Small intestine (tissue), 7 donors: ENCODE results near the gene CENPE. TPM values are rescaled to one million over a fixed set of nuclear protein-coding genes. Genes with fewer than 3 reads are reported as not detected.
A peak's percentile ranks its signal among the peaks of the same experiment; 100 is the strongest.

Experiments
- DNase-seq, 2 donors: peaks; one replicate each; pipeline versions ENCODE4 v3.0.0 to v3.0.0-alpha.2; 2013
- FAIRE-seq: peaks from 2 replicates; lab custom pipeline; 2012; peaks lifted over from hg19 to GRCh38; lab: Jason Lieb, UNC
- H3K27ac ChIP-seq, 3 donors: one replicate each; pipeline ENCODE4 v1.5.1; 2013; ENCODE audit warnings: low read length in 2 of 3, mild to moderate bottlenecking in 2 of 3, control low read depth in 1 of 3, inconsistent platforms in 1 of 3, low read depth in 1 of 3, moderate library complexity in 1 of 3
- H3K27me3 ChIP-seq, 3 donors: one replicate each; pipeline ENCODE4 v1.6.1; 2013; ENCODE audit warnings: low read length in 3 of 3, inconsistent platforms in 1 of 3; ENCODE audit not compliant: control insufficient read depth in 3 of 3, insufficient read depth in 3 of 3
- H3K36me3 ChIP-seq, 3 donors: one replicate each; pipeline ENCODE4 v1.6.1; 2013; ENCODE audit warnings: low read length in 3 of 3, inconsistent platforms in 1 of 3, low read depth in 1 of 3, mild to moderate bottlenecking in 1 of 3, moderate library complexity in 1 of 3; ENCODE audit not compliant: control insufficient read depth in 3 of 3, insufficient read depth in 2 of 3
- H3K4me1 ChIP-seq, 3 donors: one replicate each; pipeline ENCODE4 v1.6.1; 2013; ENCODE audit warnings: low read length in 2 of 3, inconsistent platforms in 1 of 3, low read depth in 1 of 3, mild to moderate bottlenecking in 1 of 3, moderate library complexity in 1 of 3; ENCODE audit not compliant: control insufficient read depth in 3 of 3, insufficient read depth in 2 of 3
- H3K4me3 ChIP-seq, 3 donors: one replicate each; pipeline ENCODE4 v1.5.1; 2013; ENCODE audit warnings: low read length in 3 of 3, control low read depth in 1 of 3, inconsistent platforms in 1 of 3, low read depth in 1 of 3, mild to moderate bottlenecking in 1 of 3, moderate library complexity in 1 of 3
- H3K9me3 ChIP-seq, 2 donors: one replicate each; pipeline ENCODE4 v1.6.1; 2013; ENCODE audit warnings: low read depth in 1 of 2, low read length in 1 of 2; ENCODE audit not compliant: control insufficient read depth in 2 of 2, insufficient read depth in 1 of 2
- WGBS, 3 donors: extraction: QIAGEN DNeasy Blood & Tissue Kit; methylation state at CpG; one replicate each; pipeline ENCODE4 v1.1.7; 2013; 5-methylcytosine and 5-hydroxymethylcytosine counted together
- polyA plus RNA-seq, 4 donors: library from polyadenylated mRNA; stranded (reverse) in 3 of 4; unstranded in 1 of 4; fragments of 200-250 nt in 3 of 4; fragments of 120-200 nt in 1 of 4; gene quantifications; one replicate each; pipeline versions ENCODE4 v1.2.1 to v1.2.3, GENCODE V29; 2013
- donor health status: healthy with polysubstance abuse.
- donor health status: control.
- donor health status: control.
- donor health status: Bipolar disorder and iron deficiency.
- donor health status: healthy.

CENPE gene
- polyA plus RNA-seq, 4 donors = under 0.01 to 5.9 (median 3.2) TPM

DNA sequence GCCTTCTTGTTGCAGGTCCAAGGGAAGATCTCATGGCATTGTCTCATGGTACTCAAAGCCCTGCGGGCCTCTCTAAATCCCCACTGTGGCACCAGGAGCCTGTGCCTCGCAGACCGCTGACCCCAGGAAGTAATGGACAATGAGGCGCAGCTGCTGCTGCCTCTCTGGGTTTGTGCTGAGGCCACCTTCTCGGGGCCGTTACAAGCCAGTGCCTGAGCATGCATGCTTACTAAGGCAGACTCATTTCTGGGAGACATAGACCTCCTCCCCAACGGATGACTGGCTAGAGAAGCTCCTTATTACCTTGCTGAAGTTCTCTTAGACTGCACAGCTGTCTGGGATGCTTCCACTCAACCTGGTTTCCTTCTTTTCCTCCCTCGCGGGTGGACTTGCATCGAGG, 99.8 kb downstream of the CENPE start:
- H3K4me3 ChIP-seq = peak overlapping the region in 2 of 3 donors; percentile 37 to 48
- no peak for FAIRE-seq
- H3K9me3 ChIP-seq = no peaks in the 10 kb centered on the region
- peak in 1 of 2 donors; percentile 7 for DNase-seq
- H3K4me1 ChIP-seq = peaks cover 6 to 26% (median 8%) of the 10 kb centered on the region in 3 donors
- H3K36me3 ChIP-seq = no peaks in the 10 kb centered on the region
- peak overlapping the region; percentile 0 to 51 (median 14) for H3K27ac ChIP-seq
- 62 to 65% (median 64%) methylated on average over 10 of the region's 10 CpGs for WGBS, 3 donors
- H3K27me3 ChIP-seq = no peaks in the 10 kb centered on the region

DNA sequence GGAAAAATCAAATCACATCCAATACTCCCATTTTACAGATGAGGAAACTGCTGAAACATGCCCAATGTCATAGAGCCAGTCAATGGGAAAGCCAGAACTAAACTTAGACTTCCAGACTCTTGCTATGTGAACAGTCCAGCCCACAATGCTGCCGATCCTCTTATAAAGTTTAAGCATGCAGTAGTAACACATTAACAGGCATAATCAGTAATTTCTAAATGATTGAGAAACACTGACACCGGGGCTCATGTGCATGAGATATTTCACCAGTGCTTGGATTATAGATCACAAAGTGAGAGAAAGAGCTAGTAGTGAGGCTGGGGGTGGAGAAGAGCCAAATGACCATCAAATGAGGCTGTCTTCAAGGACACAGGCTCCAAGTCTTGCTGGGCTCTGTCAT, 101.0 kb downstream of the CENPE start:
- no peak overlapping the region for H3K4me3 ChIP-seq
- H3K27me3 ChIP-seq = no peaks in the 10 kb centered on the region
- H3K27ac ChIP-seq = peak overlapping the region in 1 of 3 donors; percentile 68
- no peaks in the 10 kb centered on the region for H3K9me3 ChIP-seq
- FAIRE-seq (no peak), DNase-seq (peak; percentile 74 to 75)
- peaks cover 6 to 28% (median 8%) of the 10 kb centered on the region in 3 donors for H3K4me1 ChIP-seq
- no peaks in the 10 kb centered on the region for H3K36me3 ChIP-seq
- WGBS, 3 donors = 20 to 62% (median 38%) methylated on average over 2 of the region's 2 CpGs

DNA sequence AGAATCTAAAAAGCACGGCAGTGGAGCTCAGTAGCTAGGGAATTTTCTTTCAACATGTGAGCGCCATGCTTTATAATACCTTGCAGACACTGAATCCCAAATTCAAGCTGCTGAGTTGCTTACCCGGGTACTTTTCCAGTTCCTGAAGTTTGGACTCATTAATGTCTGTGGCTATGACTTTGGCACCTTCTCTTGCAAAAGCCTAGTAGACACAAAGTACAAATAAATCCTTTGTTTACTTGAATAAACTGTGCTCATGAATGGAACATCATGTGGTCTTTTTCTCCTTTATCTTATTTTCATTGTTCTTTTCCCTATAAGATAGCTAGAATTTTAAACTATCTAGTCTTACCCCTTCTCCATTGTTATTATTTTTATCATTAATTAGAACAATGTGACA, 103.1 kb downstream of the CENPE start:
- no peaks in the 10 kb centered on the region for H3K27me3 ChIP-seq
- H3K4me3 ChIP-seq = no peak overlapping the region
- no peak for FAIRE-seq
- H3K27ac ChIP-seq = peak overlapping the region in 1 of 3 donors; percentile 4
- peak; percentile 51 to 72 for DNase-seq
- peaks cover 6 to 30% (median 8%) of the 10 kb centered on the region in 3 donors for H3K4me1 ChIP-seq
- peaks cover 0 to 9% (median 5%) of the 10 kb centered on the region in 3 donors for H3K36me3 ChIP-seq
- 36 to 64% (median 51%) methylated on average over 3 of the region's 3 CpGs for WGBS, 3 donors
- no peaks in the 10 kb centered on the region for H3K9me3 ChIP-seq

DNA sequence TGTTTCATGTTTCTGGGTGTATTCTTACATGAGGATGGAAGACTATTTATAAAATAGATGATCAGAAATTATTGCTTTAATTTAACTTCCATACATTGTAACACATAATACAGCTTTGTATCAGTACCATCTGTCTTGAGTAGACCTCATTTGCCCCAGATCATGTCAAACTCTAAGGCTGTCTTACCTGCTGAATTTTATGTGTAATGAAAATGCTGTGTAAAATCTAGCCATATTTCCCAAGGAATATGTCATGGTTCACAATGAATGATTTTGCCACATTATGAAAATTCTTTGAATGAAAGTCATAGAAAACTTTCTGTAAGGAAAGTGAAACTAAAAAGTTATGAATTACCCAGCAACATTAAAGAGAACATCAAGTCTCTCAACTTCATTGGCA, 105.9 kb downstream of the CENPE start:
- DNase-seq = no peak
- no peak overlapping the region for H3K4me3 ChIP-seq
- H3K27me3 ChIP-seq = no peaks in the 10 kb centered on the region
- H3K9me3 ChIP-seq = no peaks in the 10 kb centered on the region
- peaks cover 3 to 15% (median 15%) of the 10 kb centered on the region in 3 donors for H3K36me3 ChIP-seq
- H3K4me1 ChIP-seq = peaks cover 0 to 16% (median 0%) of the 10 kb centered on the region in 3 donors
- FAIRE-seq = no peak
- no peak overlapping the region for H3K27ac ChIP-seq

DNA sequence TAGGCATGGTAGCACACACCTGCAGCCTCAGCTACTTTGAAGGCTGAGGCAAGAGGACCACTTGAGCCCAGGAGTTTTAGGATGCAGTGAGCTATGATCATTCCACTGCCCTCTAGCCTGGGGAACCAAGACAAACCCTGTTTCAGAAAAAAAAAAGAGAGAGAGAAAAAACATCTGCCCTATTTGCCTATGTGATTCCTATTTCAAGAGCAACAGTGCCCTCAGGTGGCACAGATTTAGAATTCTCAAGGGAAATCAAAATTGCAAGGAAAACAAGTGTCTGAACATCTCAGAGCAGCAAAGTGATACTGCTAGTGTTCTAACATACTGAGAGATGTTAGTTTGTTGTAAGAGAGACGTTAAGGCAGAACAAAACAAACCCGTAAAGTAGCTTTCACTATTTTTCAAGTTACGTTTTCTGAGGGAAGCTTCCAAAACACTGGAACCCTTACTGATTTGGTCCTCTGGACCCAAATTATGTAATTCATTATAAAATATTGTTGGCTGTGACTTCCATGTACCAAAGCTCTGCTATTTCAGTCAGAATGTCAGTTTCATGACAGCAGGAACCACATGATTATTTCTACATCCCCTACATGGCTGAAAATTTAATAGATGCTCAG, 106.4 kb downstream of the CENPE start:
- Histone ChIP-seq H3K4me3 (no peak overlapping the region), H3K27ac (no peak overlapping the region), H3K9me3 (no peaks in the 10 kb centered on the region), H3K36me3 (peaks cover 7 to 20% (median 20%) of the 10 kb centered on the region in 3 donors), H3K27me3 (no peaks in the 10 kb centered on the region), H3K4me1 (peaks cover 0 to 11% (median 0%) of the 10 kb centered on the region in 3 donors)
- DNase-seq (peak; percentile 63 to 70), FAIRE-seq (peak; percentile 44)
- WGBS, 3 donors = 51 to 62% (median 58%) methylated on average over 3 of the region's 3 CpGs

DNA sequence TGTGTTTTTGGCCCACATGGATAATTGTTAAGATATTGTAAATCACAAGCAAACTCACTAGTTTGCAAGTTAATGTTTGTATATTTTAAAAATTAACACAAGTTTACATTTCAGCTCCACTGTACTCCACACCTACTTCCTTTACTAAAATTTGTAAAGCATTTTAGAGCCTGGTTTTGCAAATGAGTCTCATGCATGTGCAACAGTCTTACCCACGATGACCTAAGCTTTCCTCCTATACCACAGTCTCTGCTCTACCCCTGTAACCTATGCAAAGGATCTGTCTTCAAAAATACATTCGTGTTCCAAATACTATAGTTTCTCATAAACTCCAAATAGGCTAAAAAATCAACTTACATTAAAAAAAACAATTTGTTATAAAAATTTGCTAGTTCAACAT, 108.7 kb downstream of the CENPE start:
- FAIRE-seq = no peak
- 78 to 83% (median 83%) methylated on average over 2 of the region's 2 CpGs for WGBS, 3 donors
- Histone ChIP-seq H3K4me1 (peaks cover 0 to 5% (median 0%) of the 10 kb centered on the region in 3 donors), H3K36me3 (peaks cover 9 to 23% (median 23%) of the 10 kb centered on the region in 3 donors), H3K4me3 (no peak overlapping the region), H3K9me3 (no peaks in the 10 kb centered on the region), H3K27ac (no peak overlapping the region), H3K27me3 (no peaks in the 10 kb centered on the region)
- no peak for DNase-seq

DNA sequence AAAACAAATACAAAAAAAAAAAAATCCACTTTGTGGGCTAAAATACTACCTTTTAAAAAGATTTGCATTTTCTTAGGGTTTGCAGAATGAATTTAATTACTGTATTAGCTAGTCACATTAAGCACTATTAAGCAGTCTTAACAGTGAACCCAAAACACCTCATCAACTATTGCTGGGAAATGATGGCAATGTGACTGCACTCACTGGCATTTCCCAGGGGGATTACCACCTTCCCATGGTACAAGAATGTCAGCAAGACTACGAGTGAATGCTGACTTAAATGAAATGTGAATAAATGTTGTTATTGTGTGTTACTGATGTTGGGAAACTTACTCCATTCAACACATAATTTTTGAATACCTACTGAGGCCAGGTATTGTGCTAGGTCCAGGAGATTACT, 111.6 kb downstream of the CENPE start:
- Histone ChIP-seq H3K9me3 (no peaks in the 10 kb centered on the region), H3K27ac (no peak overlapping the region), H3K36me3 (peaks cover 9 to 27% (median 25%) of the 10 kb centered on the region in 3 donors), H3K4me1 (peaks cover 0 to 2% (median 0%) of the 10 kb centered on the region in 3 donors), H3K27me3 (no peaks in the 10 kb centered on the region), H3K4me3 (no peak overlapping the region)
- FAIRE-seq (no peak), DNase-seq (no peak)
- WGBS, 3 donors = 79 to 97% (median 90%) methylated on average over 1 of the region's 1 CpG

DNA sequence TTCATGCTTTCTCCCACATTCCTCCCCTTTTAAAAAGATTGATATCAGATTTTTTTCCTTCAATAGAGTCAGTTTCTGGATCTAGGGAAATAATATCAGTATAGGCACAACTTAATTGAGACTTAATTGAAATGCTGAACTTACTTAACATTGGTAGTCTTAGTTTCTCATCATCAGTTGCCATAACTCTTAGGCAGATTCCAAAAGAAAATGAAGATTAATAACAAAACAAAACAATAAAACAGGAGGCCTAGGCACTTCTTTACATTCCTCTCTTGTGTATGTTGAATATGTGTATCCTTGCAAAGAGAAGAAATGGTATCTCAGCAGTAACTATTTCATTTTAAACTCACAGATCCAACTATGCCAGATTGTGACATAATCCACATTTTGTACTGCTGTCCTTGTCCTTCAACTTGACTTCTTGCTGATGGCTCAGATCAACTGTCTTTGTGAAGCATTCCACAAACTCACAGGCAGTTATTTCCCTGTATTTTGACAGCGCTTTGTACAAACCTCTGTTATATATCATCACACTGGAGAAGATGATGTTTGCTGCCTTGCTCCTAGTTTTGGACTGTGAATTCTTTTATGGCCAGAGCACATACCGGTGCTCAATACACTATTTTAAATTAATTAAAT, 112.5 kb downstream of the CENPE start:
- no peak for DNase-seq
- no peaks in the 10 kb centered on the region for H3K9me3 ChIP-seq
- H3K27me3 ChIP-seq = no peaks in the 10 kb centered on the region
- H3K36me3 ChIP-seq = peaks cover 9 to 27% (median 25%) of the 10 kb centered on the region in 3 donors
- WGBS, 3 donors = 94 to 100% (median 96%) methylated on average over 2 of the region's 2 CpGs
- H3K4me3 ChIP-seq = no peak overlapping the region
- no peaks in the 10 kb centered on the region for H3K4me1 ChIP-seq
- FAIRE-seq = no peak
- no peak overlapping the region for H3K27ac ChIP-seq
